ENCODE results near the gene EBI3.
"Not testable (repeated sequence)": the region's sequence is repeated elsewhere in the genome, so short reads cannot be mapped to it uniquely, and the experiment has no call there.

Gene EBI3

DNA sequence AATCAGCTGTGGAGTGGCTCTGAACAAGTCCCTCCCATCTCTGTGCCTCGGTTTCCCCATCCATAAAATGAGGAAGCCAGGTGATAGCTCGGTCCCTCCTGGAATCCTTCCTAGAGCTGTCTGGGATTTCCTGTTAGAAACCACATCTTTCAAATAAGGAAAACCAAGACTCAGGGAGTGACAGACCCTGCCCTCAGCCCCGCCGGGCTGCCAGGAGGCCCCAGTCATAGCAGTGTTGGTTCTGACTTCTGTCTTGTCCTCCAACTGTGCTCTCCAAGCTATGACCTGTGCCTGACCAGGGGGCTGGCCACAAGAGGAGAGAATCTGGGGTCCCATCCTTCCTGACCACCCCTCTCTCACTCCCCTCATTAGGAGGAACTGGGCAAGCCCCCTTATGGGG lies 48.7 kb downstream of the EBI3 start:
- Mint-ChIP-seq H3K4me3 (no peak overlapping the region), H3K9me3 (no peaks in the 10 kb centered on the region), H3K4me1 (peaks cover 6% of the 10 kb centered on the region), H3K27ac (no peak overlapping the region), H3K36me3 (peaks cover 6% of the 10 kb centered on the region)
- no peak for ATAC-seq
- no peak for DNase-seq (ENCODE audit: low spot score in 2 of 2)

DNA sequence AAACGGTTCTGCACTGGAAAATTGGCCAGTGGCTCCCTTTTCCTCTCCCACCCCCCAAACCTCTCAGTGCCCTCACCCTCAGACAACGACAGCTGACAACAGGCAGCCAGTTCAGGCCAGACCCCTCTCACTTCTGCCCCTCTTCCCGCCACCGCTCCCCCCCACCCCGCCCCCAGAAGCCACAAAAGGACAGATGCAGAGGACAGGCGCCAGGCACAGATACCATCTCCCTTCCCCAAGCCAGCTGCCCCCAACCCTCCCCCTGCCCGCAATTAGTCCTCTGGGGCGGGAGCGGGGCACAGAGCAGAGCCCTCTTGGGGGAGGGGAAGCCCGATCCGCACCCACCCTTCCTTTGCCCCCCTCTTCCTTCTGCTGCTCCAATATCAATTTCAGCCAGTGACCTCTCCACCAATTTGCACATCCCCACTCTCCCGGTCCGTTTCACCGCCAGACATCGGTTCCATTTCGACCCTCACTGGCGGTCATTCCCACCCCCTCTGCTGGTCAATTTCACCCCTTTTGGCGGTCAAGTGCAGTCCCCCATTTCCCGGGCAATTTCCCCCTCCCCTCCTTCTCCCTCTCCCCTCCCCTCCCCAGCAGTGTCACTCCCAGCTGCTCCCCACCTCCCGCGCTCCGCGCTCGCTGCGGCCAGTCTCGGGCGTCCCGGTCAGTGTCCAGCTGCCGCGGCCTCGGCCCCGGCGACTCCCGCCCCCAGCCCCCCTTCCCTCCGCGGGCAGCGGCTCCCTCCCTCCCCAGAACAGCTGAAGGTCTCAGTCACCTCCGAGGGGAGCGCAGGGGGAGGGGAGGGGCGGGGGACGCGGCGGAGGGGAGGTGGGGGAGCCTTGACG lies 49.3 kb downstream of the EBI3 start, which contains the start of gene SHD:
TSS of gene SHD (plus strand) at position 848 of the 848 bp plus-strand sequence. CDS start 798 bp downstream, outside the sequence.
- no peak for ATAC-seq
- peaks cover 6% of the 10 kb centered on the region for H3K36me3 Mint-ChIP-seq
- peak within 1 kb of the TSS; percentile 55 for H3K4me3 Mint-ChIP-seq
- no peak for DNase-seq (ENCODE audit: low spot score in 2 of 2)
- H3K4me1 Mint-ChIP-seq = peaks cover 6% of the 10 kb centered on the region
- H3K27ac Mint-ChIP-seq = no peak within 1 kb of the TSS
- H3K9me3 Mint-ChIP-seq = no peaks in the 10 kb centered on the region

DNA sequence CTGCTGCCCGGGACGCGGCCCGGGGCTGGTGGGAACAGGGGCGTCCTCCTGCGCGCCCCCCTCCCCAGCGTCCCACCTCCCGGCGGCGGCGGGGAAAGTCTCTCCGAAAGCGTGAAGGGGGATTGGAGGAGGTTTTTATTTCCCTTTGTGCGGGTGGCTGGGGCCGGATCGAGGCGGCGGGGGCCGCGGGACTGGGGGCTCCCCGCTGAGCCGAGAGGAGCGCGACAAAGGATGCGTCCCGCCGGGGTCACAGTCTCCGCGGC lies 49.9 kb downstream of the EBI3 start:
- DNase-seq (ENCODE audit: low spot score in 2 of 2) = no peak
- Mint-ChIP-seq H3K4me1 (peaks cover 6% of the 10 kb centered on the region), H3K4me3 (no peak overlapping the region), H3K9me3 (no peaks in the 10 kb centered on the region), H3K27ac (no peak overlapping the region), H3K36me3 (peaks cover 6% of the 10 kb centered on the region)
- ATAC-seq = no peak

DNA sequence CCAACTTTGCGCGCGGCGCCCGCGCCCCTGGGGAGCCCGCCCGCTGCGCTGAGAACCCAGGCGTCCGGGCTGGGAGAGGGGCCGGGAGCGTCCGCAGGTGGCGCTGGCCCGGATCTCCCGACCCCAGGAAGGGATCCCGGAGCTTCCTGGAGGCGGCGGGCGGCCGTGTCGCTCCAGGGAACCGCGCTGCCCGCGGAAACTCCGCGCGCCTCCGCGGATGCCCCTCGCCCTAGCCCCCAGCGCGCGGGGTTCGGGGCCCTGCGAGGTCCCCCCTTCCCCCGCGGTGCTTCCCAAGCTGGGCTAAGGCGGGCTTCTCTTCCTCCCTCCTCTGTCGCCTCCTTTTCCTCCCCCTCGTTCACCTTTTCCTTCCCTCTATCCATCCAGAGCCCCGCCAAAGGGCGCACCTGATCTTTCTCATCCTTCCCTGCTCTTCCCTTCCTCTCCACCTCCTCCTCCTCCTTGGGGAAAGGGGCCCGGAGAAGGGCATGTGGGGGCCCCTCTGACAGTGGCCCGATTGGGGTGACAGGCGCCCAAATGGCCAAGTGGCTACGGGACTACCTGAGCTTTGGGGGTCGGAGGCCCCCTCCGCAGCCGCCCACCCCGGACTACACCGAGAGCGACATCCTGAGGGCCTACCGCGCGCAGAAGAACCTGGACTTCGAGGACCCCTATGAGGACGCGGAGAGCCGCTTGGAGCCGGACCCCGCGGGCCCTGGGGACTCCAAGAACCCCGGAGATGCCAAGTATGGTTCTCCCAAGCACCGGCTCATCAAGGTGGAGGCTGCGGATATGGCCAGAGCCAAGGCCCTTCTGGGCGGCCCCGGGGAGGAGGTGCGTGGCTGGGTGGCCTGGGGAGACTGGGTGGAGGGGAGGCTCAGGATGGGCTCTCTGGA lies 50.5 kb downstream of the EBI3 start:
- peaks cover 6% of the 10 kb centered on the region for H3K36me3 Mint-ChIP-seq
- H3K4me1 Mint-ChIP-seq = peaks cover 6% of the 10 kb centered on the region
- H3K4me3 Mint-ChIP-seq = peak overlapping the region; percentile 55
- no peaks in the 10 kb centered on the region for H3K9me3 Mint-ChIP-seq
- peak; percentile 44 for ATAC-seq
- H3K27ac Mint-ChIP-seq = no peak overlapping the region
- DNase-seq (ENCODE audit: low spot score in 2 of 2) = no peak

DNA sequence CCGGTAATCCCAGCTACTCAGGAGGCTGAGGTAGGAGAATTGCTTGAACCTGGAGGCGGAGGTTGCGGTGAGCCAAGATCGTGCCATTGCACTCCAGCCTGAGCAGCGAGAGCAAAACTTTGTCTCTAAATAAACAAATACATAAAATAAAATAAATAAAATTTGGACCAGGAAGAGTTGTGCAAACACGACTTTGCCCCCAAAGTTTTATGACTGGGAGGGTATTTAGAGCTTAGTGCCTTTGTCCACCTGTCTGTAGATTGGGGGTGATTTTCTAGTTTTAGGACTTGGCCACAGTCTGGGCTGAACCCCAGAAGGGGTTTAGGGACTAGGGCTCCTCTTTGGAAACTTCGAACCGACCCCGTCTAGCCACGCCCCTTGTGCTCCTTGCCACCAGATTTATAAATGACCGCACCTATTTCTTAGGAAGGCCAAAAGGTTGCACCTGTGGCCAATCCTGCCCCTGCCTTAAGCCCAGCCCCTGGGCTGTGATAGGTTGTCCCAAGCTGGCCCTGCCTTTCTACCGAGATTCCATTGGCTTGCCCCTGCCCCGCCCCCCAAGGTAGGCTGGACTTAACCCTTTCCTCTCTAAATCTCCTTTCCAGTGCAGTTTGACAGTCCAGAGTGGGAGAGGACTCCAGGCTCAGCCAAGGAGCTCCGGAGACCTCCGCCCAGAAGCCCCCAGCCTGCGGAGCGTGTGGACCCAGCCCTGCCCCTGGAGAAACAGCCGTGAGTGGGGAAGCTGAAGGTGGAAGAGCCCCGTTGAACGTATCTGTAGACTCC lies 55.0 kb downstream of the EBI3 start:
- Mint-ChIP-seq H3K4me1 (peaks cover 6% of the 10 kb centered on the region), H3K4me3 (no peak overlapping the region), H3K27ac (no peak overlapping the region), H3K36me3 (peaks cover 6% of the 10 kb centered on the region), H3K9me3 (no peaks in the 10 kb centered on the region)
- no peak for ATAC-seq
- DNase-seq (ENCODE audit: low spot score in 2 of 2) = no peak

DNA sequence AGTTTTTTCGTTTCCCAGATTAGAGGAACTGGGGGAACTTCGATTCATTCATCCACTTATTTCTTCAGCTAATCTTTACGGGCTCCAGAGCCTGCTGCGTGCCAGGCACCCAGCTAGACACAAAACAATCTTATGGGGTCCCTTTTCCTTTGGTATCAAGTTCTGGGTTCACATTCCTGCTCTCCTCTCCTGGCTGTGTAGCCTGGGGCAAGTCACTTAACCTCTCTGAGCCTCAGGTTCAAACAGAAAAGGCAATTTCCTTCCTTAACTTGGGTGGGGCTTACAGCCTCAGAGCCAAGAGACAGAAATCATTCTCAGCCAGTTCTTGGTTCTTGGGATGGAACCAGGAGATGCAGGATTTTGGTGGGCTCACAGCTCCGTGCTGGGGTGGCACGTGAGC lies 55.7 kb downstream of the EBI3 start:
- Mint-ChIP-seq H3K4me1 (peaks cover under 1% of the 10 kb centered on the region), H3K9me3 (no peaks in the 10 kb centered on the region), H3K4me3 (no peak overlapping the region), H3K27ac (no peak overlapping the region), H3K36me3 (peaks cover 6% of the 10 kb centered on the region)
- ATAC-seq = no peak
- no peak for DNase-seq (ENCODE audit: low spot score in 2 of 2)

DNA sequence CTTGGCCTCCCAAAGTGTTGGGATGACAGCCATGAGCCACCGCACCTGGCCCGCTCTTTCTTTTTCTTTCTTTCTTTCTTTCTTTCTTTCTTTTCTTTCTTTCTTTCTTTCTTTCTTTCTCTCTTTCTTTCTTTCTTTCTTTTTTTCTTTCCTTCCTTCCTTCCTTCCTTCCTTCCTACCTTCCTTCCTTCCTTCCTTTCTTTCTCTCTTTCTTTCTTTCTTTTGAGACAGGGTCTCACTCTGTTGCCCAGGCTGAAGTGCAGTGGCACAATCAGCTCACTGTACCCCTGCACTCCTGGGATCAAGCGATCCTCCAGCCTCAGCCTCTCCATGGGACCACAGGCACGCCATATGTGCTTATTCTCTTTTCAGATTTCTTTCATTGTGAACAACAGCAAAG lies 56.8 kb downstream of the EBI3 start:
- not testable (repeated sequence) for H3K4me3 Mint-ChIP-seq; H3K4me1 Mint-ChIP-seq; H3K36me3 Mint-ChIP-seq; H3K27ac Mint-ChIP-seq; ATAC-seq; DNase-seq (ENCODE audit: low spot score in 2 of 2); H3K9me3 Mint-ChIP-seq

Data from stimulated activated effector memory CD8-positive, alpha-beta T cell treated with anti-CD3 and anti-CD28 coated beads, Interleukin-12 subunit alpha, Interleukin-12 subunit beta, amount 100 ng/mL, for 72 hours (primary cell).